Prostate gland (tissue), 2 donors: Measurements from ENCODE around the gene NFILZ. TPM values are rescaled to one million over a fixed set of nuclear protein-coding genes. Genes with fewer than 3 reads are reported as not detected.
A peak's percentile ranks its signal among the peaks of the same experiment; 100 is the strongest.
"Not testable (repeated sequence)": the region's sequence is repeated elsewhere in the genome, so short reads cannot be mapped to it uniquely, and the experiment has no call there.

Source experiments
- DNase-seq: peaks from one replicate; pipeline ENCODE4 v3.0.0-alpha.2; 2019; ENCODE audit warnings: low spot score
- H3K27ac ChIP-seq, 2 donors: fragments of 200-600 bp; sonication (generic); 2 replicates each; pipeline ENCODE4 v1.5.1; 2017 to 2019
- H3K27me3 ChIP-seq: fragments of 200-600 bp; sonication (generic); replicated peaks from 2 replicates; pipeline ENCODE4 v1.5.1; 2019; ENCODE audit not compliant: insufficient read depth
- H3K36me3 ChIP-seq, 2 donors: fragments of 200-600 bp; sonication (generic); 1 replicate in 1 of 2; 2 replicates in 1 of 2; pipeline versions ENCODE4 v1.5.1 to v1.8.1; 2017 to 2019
- H3K4me1 ChIP-seq: fragments of 200-600 bp; sonication (generic); replicated peaks from 2 replicates; pipeline ENCODE4 v1.5.1; 2019
- H3K4me3 ChIP-seq, 2 donors: fragments of 200-600 bp; sonication (generic); 2 replicates each; pipeline ENCODE4 v1.5.1; 2017 to 2019
- H3K9me3 ChIP-seq: fragments of 200-600 bp; sonication (generic); 2 replicates; pipeline ENCODE4 v1.5.1; 2017
- POLR2A ChIP-seq: fragments of 450-650 bp; IDR thresholded peaks from one replicate; pipeline ENCODE4 v1.6.1; 2016; ENCODE audit warnings: antibody characterized with exemption, mild to moderate bottlenecking
- POLR2AphosphoS5 ChIP-seq: sonication (generic); formaldehyde crosslinking; IDR thresholded peaks from one replicate; pipeline ENCODE4 v1.6.1; 2017; ENCODE audit warnings: antibody characterized with exemption
- WGBS: methylation state at CpG from one replicate; pipeline ENCODE4 v1.1.5; 2018; 5-methylcytosine and 5-hydroxymethylcytosine counted together
- intact Hi-C: fragments of 100-400 bp; cut with DNase I; formaldehyde crosslinking; loops from one replicate; pipeline ENCODE4 v1.14.2; 2022
- total RNA-seq, 2 donors: library from RNA; depleted of rRNA; stranded (reverse); fragments of >200 nt; gene quantifications; one replicate each; pipeline ENCODE4 v1.1.0, GENCODE V29; 2016
- TF ChIP-seq, protein P1 (sequence below), 4 experiments: fragments of 200-600 bp in 2 of 4; fragments of 450-650 bp in 2 of 4; sonication (generic) in 2 of 4; IDR thresholded peaks; 1 replicate in 3 of 4; 2 replicates in 1 of 4; pipeline ENCODE4 v1.5.1; 2016 to 2019; ENCODE audit warnings: antibody characterized with exemption in 4 of 4, mild to moderate bottlenecking in 2 of 4, moderate library complexity in 2 of 4

Gene NFILZ
- total RNA-seq, 2 donors from 2014 or later, result not detected

DNA sequence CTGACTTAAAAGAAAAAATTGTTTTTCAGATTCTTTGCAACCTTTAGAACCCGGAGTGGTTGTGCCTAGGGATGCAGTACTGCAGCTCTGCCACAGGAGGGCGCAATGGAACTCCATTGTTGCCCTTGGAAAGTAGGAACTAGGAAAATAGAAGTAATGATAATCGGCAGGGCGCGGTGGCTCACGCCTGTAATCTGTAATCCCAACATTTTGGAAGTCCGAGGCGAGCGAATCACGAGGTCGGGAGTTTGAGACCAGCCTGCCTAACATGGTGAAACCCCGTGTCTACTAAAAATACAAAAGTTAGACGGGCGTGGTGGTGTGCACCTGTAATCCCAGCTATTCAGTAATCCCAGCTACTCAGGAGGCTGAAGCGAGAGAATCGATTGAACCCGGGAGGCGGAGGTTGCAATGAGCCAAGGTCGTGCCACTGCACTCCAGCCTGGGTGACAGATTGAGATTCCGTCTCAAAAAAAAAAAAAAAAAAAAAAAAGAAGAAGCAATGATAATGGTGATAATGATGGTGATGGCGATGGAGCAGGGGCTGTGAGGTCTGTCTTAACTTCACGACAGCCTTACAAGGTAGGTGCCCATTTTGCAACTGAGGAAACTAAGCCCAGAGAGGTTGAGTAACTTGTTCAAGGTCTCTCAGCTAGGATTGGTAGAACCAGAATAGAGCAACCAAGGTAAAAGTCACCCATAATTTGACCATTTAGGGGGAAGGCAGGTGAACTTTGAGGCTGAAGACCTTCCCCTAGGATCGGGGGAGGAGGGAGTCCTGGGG, 14.4 kb upstream of the NFILZ start:
- TF ChIP-seq, protein P1, sequence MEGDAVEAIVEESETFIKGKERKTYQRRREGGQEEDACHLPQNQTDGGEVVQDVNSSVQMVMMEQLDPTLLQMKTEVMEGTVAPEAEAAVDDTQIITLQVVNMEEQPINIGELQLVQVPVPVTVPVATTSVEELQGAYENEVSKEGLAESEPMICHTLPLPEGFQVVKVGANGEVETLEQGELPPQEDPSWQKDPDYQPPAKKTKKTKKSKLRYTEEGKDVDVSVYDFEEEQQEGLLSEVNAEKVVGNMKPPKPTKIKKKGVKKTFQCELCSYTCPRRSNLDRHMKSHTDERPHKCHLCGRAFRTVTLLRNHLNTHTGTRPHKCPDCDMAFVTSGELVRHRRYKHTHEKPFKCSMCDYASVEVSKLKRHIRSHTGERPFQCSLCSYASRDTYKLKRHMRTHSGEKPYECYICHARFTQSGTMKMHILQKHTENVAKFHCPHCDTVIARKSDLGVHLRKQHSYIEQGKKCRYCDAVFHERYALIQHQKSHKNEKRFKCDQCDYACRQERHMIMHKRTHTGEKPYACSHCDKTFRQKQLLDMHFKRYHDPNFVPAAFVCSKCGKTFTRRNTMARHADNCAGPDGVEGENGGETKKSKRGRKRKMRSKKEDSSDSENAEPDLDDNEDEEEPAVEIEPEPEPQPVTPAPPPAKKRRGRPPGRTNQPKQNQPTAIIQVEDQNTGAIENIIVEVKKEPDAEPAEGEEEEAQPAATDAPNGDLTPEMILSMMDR (IDR thresholded peaks at IDR 0.05), result peak; percentile 45 to 70 (median 58)
- TF ChIP-seq POLR2AphosphoS5, result no peak
- no peak for DNase-seq
- Histone ChIP-seq H3K27ac (no peak overlapping the region), H3K9me3 (no peaks in the 10 kb centered on the region), H3K4me1 (no peaks in the 10 kb centered on the region), H3K4me3 (no peak overlapping the region), H3K27me3 (no peaks in the 10 kb centered on the region), H3K36me3 (no peaks in the 10 kb centered on the region)
- intact Hi-C loops, result no loop called here
- WGBS, result 41% methylated on average over 23 of the region's 23 CpGs

DNA sequence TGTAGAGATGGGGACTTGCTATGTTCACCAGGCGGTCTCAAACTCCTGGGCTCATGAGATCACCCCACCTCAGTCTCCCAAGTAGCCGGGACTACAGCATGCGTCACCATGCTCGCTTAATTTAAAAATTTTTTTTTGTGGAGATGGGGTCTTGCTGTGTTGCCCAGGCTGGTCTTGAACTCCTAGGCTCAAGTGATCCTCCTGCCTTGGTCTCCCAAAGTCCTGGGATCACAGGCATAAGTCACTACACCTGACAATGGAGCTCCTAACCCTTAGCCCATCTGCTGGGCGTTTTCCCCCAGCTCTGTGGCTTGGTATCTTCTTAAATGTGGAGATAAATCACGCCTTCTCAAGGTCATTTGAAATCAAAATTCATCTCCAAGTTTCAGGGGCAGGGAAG, 13.6 kb upstream of the NFILZ start:
- TF ChIP-seq, protein P1 (IDR thresholded peaks at IDR 0.05), result no peak
- TF ChIP-seq POLR2AphosphoS5, result no peak
- Histone ChIP-seq H3K36me3 (no peaks in the 10 kb centered on the region), H3K9me3 (no peaks in the 10 kb centered on the region), H3K4me1 (no peaks in the 10 kb centered on the region), H3K27me3 (no peaks in the 10 kb centered on the region), H3K4me3 (no peak overlapping the region), H3K27ac (no peak overlapping the region)
- no peak for DNase-seq
- WGBS, result 77% methylated on average over 6 of the region's 6 CpGs
- intact Hi-C loops, result no loop called here

DNA sequence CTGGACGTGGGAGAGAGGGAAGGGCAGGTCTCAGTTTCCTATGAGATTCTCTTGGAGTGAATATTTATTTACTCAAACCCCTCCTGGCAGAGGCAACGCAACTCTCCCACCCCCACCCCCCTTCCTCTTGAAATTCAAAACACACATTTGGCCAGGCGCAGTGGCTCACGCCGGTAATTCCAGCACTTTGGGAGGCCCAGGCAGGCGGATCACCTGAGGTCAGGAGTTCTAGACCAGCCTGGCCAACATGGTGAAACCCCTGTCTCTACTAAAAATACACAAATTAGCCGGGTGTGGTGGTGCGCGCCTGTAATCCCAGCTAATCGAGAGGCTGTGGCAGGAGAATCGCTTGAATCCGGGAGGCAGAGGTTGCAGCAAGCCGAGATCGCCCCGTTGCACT, 13.1 kb upstream of the NFILZ start:
- H3K4me1 ChIP-seq, intact Hi-C loops: not testable (repeated sequence)
- WGBS, result 61% methylated on average over 15 of the region's 15 CpGs

DNA sequence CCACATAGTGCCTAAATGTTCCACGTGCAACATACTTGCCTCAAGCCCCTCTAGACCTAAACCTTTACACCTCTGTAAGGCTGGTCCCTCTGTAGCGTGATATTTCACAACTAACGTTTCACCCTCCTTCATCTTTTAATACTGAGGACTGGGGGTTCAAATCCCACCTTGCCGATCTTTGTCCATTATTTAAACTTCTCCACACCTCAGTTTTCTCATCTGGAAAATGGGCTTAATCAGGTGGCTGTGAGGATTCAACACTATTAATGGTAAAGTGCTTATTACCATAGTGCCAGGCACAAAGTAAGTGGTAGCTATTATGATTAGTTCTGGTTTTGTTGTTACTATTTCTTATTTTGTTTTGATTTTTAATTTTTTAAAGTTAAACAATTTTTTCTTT, 12.4 kb upstream of the NFILZ start:
- 85% methylated on average over 4 of the region's 4 CpGs for WGBS
- Histone ChIP-seq H3K27me3 (no peaks in the 10 kb centered on the region), H3K9me3 (no peaks in the 10 kb centered on the region), H3K4me3 (no peak overlapping the region), H3K36me3 (no peaks in the 10 kb centered on the region), H3K4me1 (no peaks in the 10 kb centered on the region), H3K27ac (no peak overlapping the region)
- intact Hi-C loops, result no loop called here
- DNase-seq, result no peak
- TF ChIP-seq POLR2A (no peak), POLR2AphosphoS5 (no peak)
- TF ChIP-seq, protein P1 (IDR thresholded peaks at IDR 0.05), result no peak

More for the DNA sequence above, 13.1 kb upstream of the NFILZ start:
- DNase-seq, H3K27ac ChIP-seq, H3K9me3 ChIP-seq, H3K36me3 ChIP-seq, H3K4me3 ChIP-seq, H3K27me3 ChIP-seq: not testable (repeated sequence)

DNA sequence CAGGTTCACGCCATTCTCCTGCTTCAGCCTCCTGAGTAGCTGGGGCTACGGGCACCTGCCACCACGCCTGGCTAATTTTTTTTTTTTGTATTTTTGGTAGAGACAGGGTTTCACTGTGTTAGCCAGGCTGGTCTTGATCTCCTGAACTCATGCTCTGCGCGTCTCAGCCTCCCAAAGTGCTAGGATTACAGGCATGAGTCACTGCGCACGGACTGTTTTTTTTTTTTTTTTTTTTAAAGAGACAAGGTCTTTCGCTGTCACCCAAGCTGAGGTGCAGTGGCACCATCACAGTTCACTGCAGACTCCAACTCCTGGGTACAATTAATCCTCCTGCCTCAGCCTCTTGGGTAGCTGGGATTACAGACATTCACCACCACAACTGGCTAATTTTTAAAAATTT, 11.7 kb upstream of the NFILZ start:
- no peaks in the 10 kb centered on the region for H3K27me3 ChIP-seq
- 41% methylated on average over 8 of the region's 8 CpGs for WGBS
- TF ChIP-seq, protein P1 (IDR thresholded peaks at IDR 0.05), result no peak
- TF ChIP-seq POLR2A (no peak), POLR2AphosphoS5 (no peak)
- H3K27ac ChIP-seq, result no peak overlapping the region
- DNase-seq, result no peak
- H3K36me3 ChIP-seq, result no peaks in the 10 kb centered on the region
- no peaks in the 10 kb centered on the region for H3K4me1 ChIP-seq
- intact Hi-C loops, result no loop called here
- no peak overlapping the region for H3K4me3 ChIP-seq
- no peaks in the 10 kb centered on the region for H3K9me3 ChIP-seq

DNA sequence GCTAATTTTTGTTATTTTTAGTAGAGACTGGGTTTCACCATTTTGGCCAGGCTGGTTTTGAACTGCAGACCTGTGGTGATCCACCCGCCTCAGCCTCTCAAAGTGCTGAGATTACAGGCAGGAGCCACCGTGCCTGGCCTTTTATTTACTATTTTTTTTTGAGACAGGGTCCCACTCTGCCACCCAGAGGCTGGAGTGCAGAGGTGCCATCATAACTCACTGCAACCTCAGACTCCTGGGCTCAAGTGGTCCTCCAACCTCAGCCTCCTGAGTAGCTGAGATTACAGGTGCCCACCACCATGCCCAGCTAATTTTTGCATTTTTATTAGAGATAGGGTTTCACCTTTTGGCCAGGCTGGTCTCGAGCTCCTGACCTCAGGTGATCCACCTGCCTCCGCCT, 7.5 kb upstream of the NFILZ start:
- WGBS, result 47% methylated on average over 4 of the region's 4 CpGs
- H3K27me3 ChIP-seq, H3K9me3 ChIP-seq, H3K4me3 ChIP-seq, H3K4me1 ChIP-seq, H3K36me3 ChIP-seq, H3K27ac ChIP-seq, DNase-seq, intact Hi-C loops: not testable (repeated sequence)
